ENCODE results near the gene MEGF11.
A peak's percentile ranks its signal among the peaks of the same experiment; 100 is the strongest.

The MEGF11 gene

DNA sequence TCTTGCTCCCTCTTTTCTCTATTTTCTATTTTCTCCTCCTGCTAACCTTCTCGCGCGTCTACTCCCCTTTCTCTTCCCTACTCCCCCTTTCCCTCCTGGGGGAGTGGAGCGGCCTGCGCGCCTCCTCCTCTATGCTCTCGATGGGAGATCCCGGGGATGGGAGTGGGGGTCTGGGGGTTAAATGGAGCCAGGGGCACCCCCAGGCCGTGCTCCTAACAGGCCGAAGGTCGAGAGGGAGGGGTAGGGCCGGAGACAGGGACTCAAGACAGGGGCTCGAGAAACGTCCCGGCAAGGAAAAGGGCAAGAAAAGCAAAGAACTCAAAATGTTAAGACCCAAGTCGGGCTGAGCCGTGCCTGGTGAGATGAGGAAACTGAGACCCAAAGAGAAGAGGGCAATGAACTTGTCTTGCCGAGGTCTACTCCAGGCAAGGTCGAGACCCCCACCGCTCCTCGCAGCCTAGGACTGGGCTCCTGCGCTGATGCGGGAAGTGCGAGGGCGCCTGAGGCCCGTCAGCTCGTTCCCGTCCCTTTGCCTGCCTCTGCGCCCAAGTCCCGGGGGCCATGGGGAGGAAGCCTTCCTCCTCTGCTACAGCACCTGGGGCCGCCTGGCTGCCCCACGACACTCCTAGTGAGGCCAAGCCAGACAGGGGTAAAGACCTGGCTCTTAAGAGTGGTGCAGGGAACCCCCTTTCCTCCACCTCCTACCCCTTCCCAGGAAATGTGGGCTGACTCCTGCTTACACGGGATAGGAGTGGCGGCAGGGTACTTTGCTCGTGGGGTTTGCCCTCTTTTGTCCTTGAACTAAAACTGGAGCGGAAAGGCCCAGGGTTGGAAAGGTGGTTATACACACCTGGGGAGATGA is 770 bp upstream of the MEGF11 start:
- Histone ChIP-seq H3K27me3 (ENCODE audit: insufficient read depth, poor library complexity, severe bottlenecking) (peaks cover 69% of the 10 kb centered on the region), H3K27ac (replicated peaks) (no peak overlapping the region), H3K4me3 (replicated peaks; ENCODE audit: insufficient read depth, low read length) (no peak overlapping the region; the same call in 1 of the 2 replicates)
- TF ChIP-seq, protein P1, sequence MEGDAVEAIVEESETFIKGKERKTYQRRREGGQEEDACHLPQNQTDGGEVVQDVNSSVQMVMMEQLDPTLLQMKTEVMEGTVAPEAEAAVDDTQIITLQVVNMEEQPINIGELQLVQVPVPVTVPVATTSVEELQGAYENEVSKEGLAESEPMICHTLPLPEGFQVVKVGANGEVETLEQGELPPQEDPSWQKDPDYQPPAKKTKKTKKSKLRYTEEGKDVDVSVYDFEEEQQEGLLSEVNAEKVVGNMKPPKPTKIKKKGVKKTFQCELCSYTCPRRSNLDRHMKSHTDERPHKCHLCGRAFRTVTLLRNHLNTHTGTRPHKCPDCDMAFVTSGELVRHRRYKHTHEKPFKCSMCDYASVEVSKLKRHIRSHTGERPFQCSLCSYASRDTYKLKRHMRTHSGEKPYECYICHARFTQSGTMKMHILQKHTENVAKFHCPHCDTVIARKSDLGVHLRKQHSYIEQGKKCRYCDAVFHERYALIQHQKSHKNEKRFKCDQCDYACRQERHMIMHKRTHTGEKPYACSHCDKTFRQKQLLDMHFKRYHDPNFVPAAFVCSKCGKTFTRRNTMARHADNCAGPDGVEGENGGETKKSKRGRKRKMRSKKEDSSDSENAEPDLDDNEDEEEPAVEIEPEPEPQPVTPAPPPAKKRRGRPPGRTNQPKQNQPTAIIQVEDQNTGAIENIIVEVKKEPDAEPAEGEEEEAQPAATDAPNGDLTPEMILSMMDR (IDR thresholded peaks at IDR 0.05; ENCODE audit: insufficient read depth, low read length) = no peak
- TF ChIP-seq SPI1 (IDR thresholded peaks at IDR 0.05; ENCODE audit: borderline replicate concordance, low read depth) = no peak
- TF ChIP-seq GABPA (IDR thresholded peaks at IDR 0.05; ENCODE audit: low read depth) = no peak
- no peak for TF ChIP-seq REST (IDR thresholded peaks at IDR 0.05; ENCODE audit: insufficient replicate concordance, low read depth)
- no peak for TF ChIP-seq POLR2AphosphoS5 (IDR thresholded peaks at IDR 0.05; ENCODE audit: low read depth)
- no peak for DNase-seq (ENCODE audit: low read depth in 1 of 2, low spot score in 1 of 2)

GRCh38 chr15:66252685-66253417 is 699 bp downstream of the MEGF11 start:
- no peak for TF ChIP-seq POLR2AphosphoS5 (IDR thresholded peaks at IDR 0.05; ENCODE audit: low read depth)
- TF ChIP-seq, protein P1 (IDR thresholded peaks at IDR 0.05; ENCODE audit: insufficient read depth, low read length) = no peak
- no peak for TF ChIP-seq REST (IDR thresholded peaks at IDR 0.05; ENCODE audit: insufficient replicate concordance, low read depth)
- TF ChIP-seq GABPA (IDR thresholded peaks at IDR 0.05; ENCODE audit: low read depth) = no peak
- TF ChIP-seq SPI1 (IDR thresholded peaks at IDR 0.05; ENCODE audit: borderline replicate concordance, low read depth) = no peak
- no peak for DNase-seq (ENCODE audit: low read depth in 1 of 2, low spot score in 1 of 2)
- Histone ChIP-seq H3K27ac (replicated peaks) (no peak overlapping the region), H3K4me3 (replicated peaks; ENCODE audit: insufficient read depth, low read length) (peak overlapping the region; percentile 28), H3K27me3 (ENCODE audit: insufficient read depth, poor library complexity, severe bottlenecking) (peaks cover 72% of the 10 kb centered on the region)

DNA sequence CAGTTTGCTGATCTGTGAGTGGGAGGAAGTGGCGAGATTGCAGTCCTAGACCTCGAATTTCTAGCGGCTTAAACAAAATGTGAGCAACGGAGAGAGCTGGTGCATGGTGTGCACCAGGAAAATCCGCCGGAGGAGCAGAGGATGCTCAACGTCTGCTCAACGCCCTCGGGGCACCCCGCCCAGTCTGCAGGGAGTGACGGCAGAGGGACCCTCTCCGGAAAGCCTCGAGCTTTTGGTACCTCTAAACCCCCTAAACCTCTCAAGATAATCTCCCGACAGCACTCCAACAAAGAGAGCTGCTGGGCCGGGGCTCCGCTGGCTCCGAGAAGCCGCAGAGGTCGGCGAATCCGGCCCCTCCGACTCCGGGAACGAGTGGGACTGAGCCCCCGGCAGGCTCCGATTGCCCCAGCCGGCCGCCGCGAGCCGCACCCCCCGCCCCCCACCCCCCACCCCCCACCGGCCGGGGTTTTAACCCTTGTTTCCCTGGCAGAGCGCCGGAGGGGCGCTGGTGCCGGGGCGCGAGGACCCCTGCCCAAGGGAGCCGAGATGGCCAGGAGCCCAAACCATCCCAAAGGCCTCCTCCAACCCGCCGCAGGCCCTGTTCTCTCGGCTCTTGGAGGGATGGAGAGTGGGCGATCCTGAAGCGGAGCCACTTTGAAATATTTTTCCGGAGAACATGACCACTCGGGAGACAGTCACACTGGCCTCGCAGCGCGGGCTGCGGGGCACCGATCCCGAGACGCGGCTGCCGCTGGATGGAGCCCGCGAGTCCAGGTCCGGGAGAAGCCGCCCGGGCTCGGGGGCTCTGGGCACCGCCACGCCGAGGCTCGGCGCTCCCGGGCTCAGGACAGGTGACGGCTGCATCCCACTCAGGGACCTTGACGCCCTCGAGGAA is 1.5 kb downstream of the MEGF11 start:
- peak in 1 of 2 experiments; percentile 30 for DNase-seq (ENCODE audit: low read depth in 1 of 2, low spot score in 1 of 2)
- Histone ChIP-seq H3K27ac (replicated peaks) (no peak overlapping the region), H3K27me3 (ENCODE audit: insufficient read depth, poor library complexity, severe bottlenecking) (peaks cover 71% of the 10 kb centered on the region), H3K4me3 (replicated peaks; ENCODE audit: insufficient read depth, low read length) (peak overlapping the region; percentile 28)
- TF ChIP-seq, protein P1 (IDR thresholded peaks at IDR 0.05; ENCODE audit: insufficient read depth, low read length) = peak; percentile 30
- TF ChIP-seq POLR2AphosphoS5 (IDR thresholded peaks at IDR 0.05; ENCODE audit: low read depth) (no peak), REST (IDR thresholded peaks at IDR 0.05; ENCODE audit: insufficient replicate concordance, low read depth) (no peak), SPI1 (IDR thresholded peaks at IDR 0.05; ENCODE audit: borderline replicate concordance, low read depth) (peak; percentile 34; the same call in 1 of the 2 replicates), GABPA (IDR thresholded peaks at IDR 0.05; ENCODE audit: low read depth) (no peak)
